NT2/D1 (cell line): ENCODE data around the gene PPFIA2.

ENCODE experiments used
- DNase-seq: peaks from one replicate; pipeline ENCODE4 v3.0.0-alpha.2; 2011; ENCODE audit warnings: low read depth, low spot score
- H3K27me3 ChIP-seq: 2 replicates; pipeline ENCODE4 v1.6.0; 2011; ENCODE audit warnings: mild to moderate bottlenecking; ENCODE audit not compliant: insufficient read length, insufficient read depth
- H3K36me3 ChIP-seq: 2 replicates; pipeline ENCODE4 v1.6.1; 2011; ENCODE audit warnings: mild to moderate bottlenecking, low read length, mixed read lengths; ENCODE audit not compliant: insufficient read depth, insufficient read length
- H3K4me1 ChIP-seq: 2 replicates; pipeline ENCODE4 v1.5.1; 2011; ENCODE audit not compliant: insufficient read depth, insufficient read length
- H3K4me3 ChIP-seq: 2 replicates; pipeline ENCODE4 v1.5.1; 2011; ENCODE audit warnings: low read depth; ENCODE audit not compliant: insufficient read length
- H3K9ac ChIP-seq: 2 replicates; pipeline ENCODE4 v1.6.0; 2011; ENCODE audit warnings: low read depth; ENCODE audit not compliant: insufficient read length
- H3K9me3 ChIP-seq: 2 replicates; pipeline ENCODE4 v1.5.1; 2011; ENCODE audit warnings: mild to moderate bottlenecking, low read length; ENCODE audit not compliant: insufficient read depth
- SUZ12 ChIP-seq: IDR thresholded peaks from 2 replicates; pipeline ENCODE4 v1.6.1; 2011; ENCODE audit not compliant: insufficient read length, insufficient read depth; ENCODE audit errors: extremely low read depth
- YY1 ChIP-seq: IDR thresholded peaks from 2 replicates; pipeline ENCODE4 v1.6.1; 2011; ENCODE audit not compliant: insufficient read length, insufficient read depth
- ZNF274 ChIP-seq: IDR thresholded peaks from 2 replicates; pipeline ENCODE4 v1.6.1; 2011; ENCODE audit warnings: mild to moderate bottlenecking, low read depth, low read length

Gene PPFIA2

GRCh38 chr12:81759190-81760051 lies at the start of gene PPFIA2:
Gene PPFIA2 (minus strand): TSS chr12:81759350.
- Histone ChIP-seq H3K4me1 (no peaks in the 10 kb centered on the region), H3K27me3 (peaks cover 42% of the 10 kb centered on the region), H3K9me3 (no peaks in the 10 kb centered on the region), H3K36me3 (no peaks in the 10 kb centered on the region), H3K9ac (peak within 1 kb of the TSS; percentile 67), H3K4me3 (peak within 1 kb of the TSS; percentile 83)
- peak; percentile 40 for DNase-seq
- TF ChIP-seq SUZ12 (no peak), YY1 (no peak), ZNF274 (no peak)

DNA sequence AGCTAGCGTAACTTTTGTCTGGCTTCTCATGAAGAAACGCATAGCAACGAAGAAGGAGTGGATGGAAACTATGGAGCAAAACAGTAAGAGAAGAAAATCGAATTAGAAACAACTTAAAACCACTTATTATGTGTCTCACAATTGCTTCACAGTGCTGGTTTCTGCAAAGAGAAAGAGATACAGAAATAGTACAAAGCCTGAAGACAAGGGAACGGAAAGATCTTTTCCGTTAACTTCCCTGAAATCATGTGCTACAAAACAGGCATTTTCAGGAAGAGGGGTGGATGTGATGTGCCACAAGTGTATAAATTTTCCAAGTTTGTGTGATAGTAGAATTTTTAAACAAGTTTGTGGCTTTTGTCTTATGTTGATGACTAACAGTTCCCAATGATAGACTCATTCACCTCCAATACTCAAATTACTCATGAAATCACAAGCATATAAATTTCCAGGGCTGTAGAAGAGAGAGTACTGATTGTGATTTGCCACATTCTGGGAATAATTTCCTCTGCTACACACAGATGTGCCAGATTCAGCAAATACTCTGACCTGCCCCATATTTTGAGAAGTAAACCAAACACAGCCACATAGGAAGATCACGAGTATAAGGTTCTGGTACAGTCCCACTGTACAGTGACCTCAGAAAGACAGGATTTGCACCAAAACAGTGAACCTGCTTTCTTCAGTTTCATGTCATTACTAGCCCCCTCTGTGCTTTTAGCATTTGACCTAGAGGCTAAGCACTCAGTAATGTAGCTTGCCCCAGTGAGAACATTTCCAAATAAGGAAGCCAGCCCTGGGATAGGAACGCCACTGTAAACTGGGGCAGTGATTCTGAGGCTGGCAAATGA lies 41.4 kb upstream of the PPFIA2 start:
- Histone ChIP-seq H3K36me3 (no peaks in the 10 kb centered on the region), H3K27me3 (no peaks in the 10 kb centered on the region), H3K4me3 (no peak overlapping the region), H3K9ac (no peak overlapping the region), H3K4me1 (no peaks in the 10 kb centered on the region), H3K9me3 (no peaks in the 10 kb centered on the region)
- no peak for TF ChIP-seq SUZ12
- no peak for TF ChIP-seq YY1
- TF ChIP-seq ZNF274, result no peak
- peak; percentile 15 for DNase-seq

DNA sequence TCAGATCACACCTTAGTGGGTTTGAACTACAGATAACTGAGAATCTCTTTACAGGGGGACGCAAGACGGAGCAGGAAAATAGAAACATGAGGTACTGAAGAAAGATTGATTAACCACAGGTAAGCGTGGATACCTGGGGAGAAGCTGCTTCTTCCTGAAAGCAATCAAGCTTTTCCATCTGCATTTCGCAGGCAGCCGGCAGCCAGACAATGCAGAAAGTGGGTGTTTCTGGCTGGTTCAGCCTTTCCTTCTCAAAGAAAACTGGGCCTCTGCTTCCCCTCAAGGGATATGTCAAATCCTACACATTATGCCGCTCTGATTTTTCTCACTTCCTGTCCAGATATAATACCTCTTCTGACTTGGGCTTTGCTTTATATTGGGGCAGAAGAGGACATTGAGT lies 39.1 kb upstream of the PPFIA2 start:
- Histone ChIP-seq H3K9ac (no peak overlapping the region), H3K36me3 (no peaks in the 10 kb centered on the region), H3K4me1 (no peaks in the 10 kb centered on the region), H3K4me3 (no peak overlapping the region), H3K27me3 (no peaks in the 10 kb centered on the region), H3K9me3 (no peaks in the 10 kb centered on the region)
- no peak for TF ChIP-seq ZNF274
- no peak for TF ChIP-seq SUZ12
- TF ChIP-seq YY1, result no peak
- DNase-seq, result no peak

DNA sequence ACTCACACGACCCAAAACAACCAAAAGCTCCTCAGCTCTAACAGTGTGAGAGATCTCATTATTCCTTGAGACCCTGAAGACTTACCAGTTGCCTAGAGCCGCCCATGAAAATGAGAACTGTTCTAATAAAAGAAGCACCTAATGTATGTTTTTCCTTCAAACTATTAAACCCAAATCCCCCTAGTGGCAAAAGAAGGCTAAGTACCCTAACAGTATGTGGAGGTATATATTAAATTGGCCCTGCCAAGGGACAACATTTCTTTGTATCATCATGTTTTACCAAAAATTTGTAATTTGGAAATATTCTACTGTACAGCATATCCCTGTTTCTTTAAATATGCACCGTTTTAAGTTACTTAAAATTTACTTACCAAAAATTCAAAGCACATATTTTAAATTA lies 38.0 kb upstream of the PPFIA2 start:
- no peaks in the 10 kb centered on the region for H3K4me1 ChIP-seq
- DNase-seq, result peak; percentile 16
- H3K9me3 ChIP-seq, result no peaks in the 10 kb centered on the region
- no peak overlapping the region for H3K9ac ChIP-seq
- no peak overlapping the region for H3K4me3 ChIP-seq
- TF ChIP-seq SUZ12 (no peak), YY1 (no peak), ZNF274 (no peak)
- no peaks in the 10 kb centered on the region for H3K27me3 ChIP-seq
- no peaks in the 10 kb centered on the region for H3K36me3 ChIP-seq

GRCh38 chr12:81792666-81793065 lies 33.5 kb upstream of the PPFIA2 start:
- H3K27me3 ChIP-seq, result no peaks in the 10 kb centered on the region
- TF ChIP-seq ZNF274 (no peak), SUZ12 (no peak), YY1 (no peak)
- no peaks in the 10 kb centered on the region for H3K36me3 ChIP-seq
- H3K4me3 ChIP-seq, result no peak overlapping the region
- H3K9me3 ChIP-seq, result no peaks in the 10 kb centered on the region
- no peak overlapping the region for H3K9ac ChIP-seq
- DNase-seq, result no peak
- no peaks in the 10 kb centered on the region for H3K4me1 ChIP-seq

DNA sequence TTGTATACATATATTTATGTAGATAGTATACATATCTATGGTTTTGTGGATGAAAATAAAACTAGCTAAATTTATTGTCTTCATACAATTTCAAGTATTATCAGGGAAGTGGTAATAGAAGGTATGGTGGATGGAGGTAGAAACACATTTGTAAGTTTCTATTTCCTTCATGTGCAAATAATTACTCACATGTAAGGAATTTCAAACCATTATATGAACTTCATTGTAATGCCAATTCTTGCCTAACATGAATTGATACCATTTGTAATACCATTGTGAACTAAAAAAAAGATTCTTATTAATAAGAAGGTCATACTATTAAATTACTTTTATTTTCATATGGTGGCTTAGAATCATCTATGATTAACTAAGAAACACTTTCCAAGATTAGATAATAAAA lies 20.1 kb upstream of the PPFIA2 start:
- no peaks in the 10 kb centered on the region for H3K27me3 ChIP-seq
- H3K9ac ChIP-seq, result no peak overlapping the region
- no peak for TF ChIP-seq SUZ12
- no peak for TF ChIP-seq YY1
- no peak for TF ChIP-seq ZNF274
- H3K4me3 ChIP-seq, result no peak overlapping the region
- no peaks in the 10 kb centered on the region for H3K9me3 ChIP-seq
- no peak for DNase-seq
- no peaks in the 10 kb centered on the region for H3K4me1 ChIP-seq
- no peaks in the 10 kb centered on the region for H3K36me3 ChIP-seq

DNA sequence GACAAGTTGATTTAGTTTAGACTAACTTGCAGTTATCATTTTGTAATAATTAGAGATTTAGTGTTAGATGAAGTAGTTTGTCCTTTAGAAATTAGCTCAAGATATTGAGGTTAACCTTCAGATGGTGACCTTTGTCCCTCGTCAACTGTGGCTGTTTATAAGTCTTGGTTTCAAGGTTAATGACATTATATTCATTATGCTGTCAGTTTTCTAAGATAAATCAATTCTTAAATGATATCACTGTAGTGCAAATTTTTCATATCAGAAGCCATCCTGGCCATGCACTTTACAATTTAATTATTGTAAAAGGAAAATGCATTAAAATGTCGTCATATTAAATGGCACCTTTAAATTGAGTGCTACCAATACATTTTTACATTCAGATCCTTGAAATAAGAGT lies 19.6 kb upstream of the PPFIA2 start:
- no peak for DNase-seq
- TF ChIP-seq SUZ12 (no peak), YY1 (no peak), ZNF274 (no peak)
- Histone ChIP-seq H3K4me3 (no peak overlapping the region), H3K27me3 (no peaks in the 10 kb centered on the region), H3K36me3 (no peaks in the 10 kb centered on the region), H3K9ac (no peak overlapping the region), H3K9me3 (no peaks in the 10 kb centered on the region), H3K4me1 (no peaks in the 10 kb centered on the region)
